ENCODE results near the gene CEMIP.

- TF ChIP-seq PBX3 (IDR thresholded peaks at IDR 0.05) (no peak), CTCF (IDR thresholded peaks at IDR 0.05) (no peak), POLR2AphosphoS5 (IDR thresholded peaks at IDR 0.05; ENCODE audit: low read depth, low read length) (no peak), EZH2phosphoT487 (IDR thresholded peaks at IDR 0.05; ENCODE audit: borderline replicate concordance, low read depth) (no peak), JUND (IDR thresholded peaks at IDR 0.05) (no peak), CHD2 (IDR thresholded peaks at IDR 0.05; ENCODE audit: low read length, partially characterized antibody) (no peak), RXRA (IDR thresholded peaks at IDR 0.05; ENCODE audit: borderline replicate concordance, low read depth) (no peak)
Measured at GRCh38 chr15:80984856-80985255, 205.7 kb downstream of the CEMIP start.
